Endothelial cell of umbilical vein (primary cell): Measurements from ENCODE around the gene PLEKHA6. TPM values are rescaled to one million over a fixed set of nuclear protein-coding genes. Genes with fewer than 3 reads are reported as not detected.

Experiments used
- BruUV-seq: library from RNA; stranded (reverse); fragments of 400-500 nt; replicated peaks from 2 replicates; lab custom pipeline; 2021; lab: Mats Ljungman, UMichigan
- CTCF ChIA-PET: fragments of 300-600, 350-600 bp; sonication (Branson Sonifier 250); formaldehyde crosslinking; loops from one replicate; lab custom pipeline; 2021; ENCODE audit warnings: antibody characterized with exemption, inconsistent platforms; lab: Charles Lee
- POLR2A ChIA-PET: fragments of 300-600, 350-600 bp; sonication (Branson Sonifier 250); formaldehyde crosslinking; loops from one replicate; lab custom pipeline; 2021; ENCODE audit warnings: antibody characterized with exemption, inconsistent platforms; lab: Charles Lee
- DNase-seq: peaks from one replicate; pipeline ENCODE4 v3.0.0-alpha.2; 2011; ENCODE audit warnings: low read depth, low spot score
- FAIRE-seq: peaks from 2 replicates; lab custom pipeline; 2011; peaks lifted over from hg19 to GRCh38; lab: Jason Lieb, UNC
- H2AFZ ChIP-seq: 2 replicates; pipeline ENCODE4 v1.6.0; 2012; ENCODE audit warnings: low read depth, low read length, control low read depth, inconsistent platforms
- H3K27ac ChIP-seq: 2 replicates; pipeline ENCODE4 v1.5.1; 2011; ENCODE audit warnings: low read depth, mild to moderate bottlenecking, control low read depth, low read length, moderate library complexity; ENCODE audit not compliant: insufficient read depth
- H3K27me3 ChIP-seq, 2 experiments: 2 replicates each; pipeline versions ENCODE4 v1.6.0 to v1.6.1; 2011; ENCODE audit warnings: low read length in 2 of 2, mixed read lengths in 1 of 2; ENCODE audit not compliant: control insufficient read depth in 2 of 2, insufficient read depth in 2 of 2
- H3K36me3 ChIP-seq, 2 experiments: 2 replicates in 1 of 2; 3 replicates in 1 of 2; pipeline ENCODE4 v1.5.1; 2011; ENCODE audit warnings: low read length in 2 of 2, mild to moderate bottlenecking in 1 of 2, moderate library complexity in 1 of 2; ENCODE audit not compliant: control insufficient read depth in 2 of 2, insufficient read depth in 2 of 2; ENCODE audit errors: extremely low read depth in 1 of 2
- H3K4me1 ChIP-seq: 3 replicates; pipeline ENCODE4 v1.5.1; 2011; ENCODE audit warnings: mild to moderate bottlenecking, low read length; ENCODE audit not compliant: control insufficient read depth, insufficient read depth; ENCODE audit errors: extremely low read depth
- H3K4me2 ChIP-seq: 2 replicates; pipeline ENCODE4 v1.6.1; 2011; ENCODE audit warnings: low read length, control low read depth, mixed read lengths; ENCODE audit not compliant: insufficient read depth
- H3K4me3 ChIP-seq, 3 experiments: fragments of 200-600 bp in 1 of 3; sonication (generic), shearing (Covaris generic) in 1 of 3; replicated peaks in 1 of 3; 2 replicates each; pipeline ENCODE4 v1.5.1; 2011 to 2016; ENCODE audit warnings: control low read depth in 3 of 3, low read length in 3 of 3, mild to moderate bottlenecking in 2 of 3, inconsistent platforms in 1 of 3, low read depth in 1 of 3, moderate library complexity in 1 of 3; ENCODE audit not compliant: insufficient read depth in 1 of 3
- H3K79me2 ChIP-seq: 2 replicates; pipeline ENCODE4 v1.6.0; 2012; ENCODE audit warnings: low read length, inconsistent platforms; ENCODE audit not compliant: control insufficient read depth, insufficient read depth
- H3K9ac ChIP-seq: replicated peaks from 2 replicates; pipeline ENCODE3; 2011; ENCODE audit warnings: low read length, control low read depth; ENCODE audit not compliant: insufficient read depth; ENCODE audit errors: extremely low read depth
- H3K9me1 ChIP-seq: replicated peaks from 3 replicates; pipeline ENCODE4 v1.6.0; 2011; ENCODE audit warnings: mild to moderate bottlenecking, low read length; ENCODE audit not compliant: control insufficient read depth, insufficient read depth; ENCODE audit errors: extremely low read depth
- H3K9me3 ChIP-seq: replicated peaks from 2 replicates; pipeline ENCODE4 v1.5.1; 2012; ENCODE audit warnings: low read length, inconsistent platforms; ENCODE audit not compliant: control insufficient read depth, insufficient read depth
- H4K20me1 ChIP-seq: replicated peaks from 2 replicates; pipeline ENCODE3; 2011; ENCODE audit warnings: mild to moderate bottlenecking, low read length; ENCODE audit not compliant: control insufficient read depth, insufficient read depth; ENCODE audit errors: extremely low read depth
- JUN ChIP-seq: IDR thresholded peaks from 2 replicates; pipeline ENCODE4 v1.6.1; 2011; ENCODE audit warnings: borderline replicate concordance, low read depth; ENCODE audit not compliant: insufficient read length, insufficient read depth
- MYC ChIP-seq: IDR thresholded peaks from one replicate; pipeline ENCODE4 v1.6.1; 2011; ENCODE audit warnings: mild to moderate bottlenecking, low read depth, low read length
- POLR2A ChIP-seq: IDR thresholded peaks from 2 replicates; pipeline ENCODE4 v1.6.1; 2012; ENCODE audit warnings: low read depth, mild to moderate bottlenecking, control low read depth, low read length
- POLR2AphosphoS5 ChIP-seq: IDR thresholded peaks from 2 replicates; pipeline ENCODE4 v1.6.1; 2012; ENCODE audit warnings: low read depth, mild to moderate bottlenecking, control low read depth, low read length, moderate library complexity; ENCODE audit not compliant: insufficient read depth
- dilution Hi-C: fragments of 300-500 bp; cut with MboI; formaldehyde crosslinking; loops from one replicate; pipeline ENCODE4 v1.15.0; 2019; ENCODE audit warnings: low sequenced_read_pairs; ENCODE audit not compliant: extremely low pct_ligation_motif_present
- intact Hi-C: fragments of 100-400 bp; cut with micrococcal nuclease; formaldehyde crosslinking; loops from one replicate; pipeline ENCODE4 v1.10.0; 2022
- polyA plus RNA-seq, 4 experiments: library from polyadenylated mRNA; depleted of rRNA in 3 of 4; stranded (reverse) in 3 of 4; unstranded in 1 of 4; fragments of >200 nt; gene quantifications; 2 replicates each; pipeline versions ENCODE4 v1.2.1 to v1.2.3, GENCODE V29; 2011 to 2012; ENCODE audit warnings: missing spikeins in 1 of 4
- total RNA-seq: library from RNA; stranded (reverse); gene quantifications from 2 replicates; pipeline ENCODE4 v1.2.3, GENCODE V29; 2021
- TF ChIP-seq, protein P1 (sequence below), 2 donors: IDR thresholded peaks; 1 replicate in 1 of 2; 2 replicates in 1 of 2; pipeline ENCODE4 v1.5.1; 2011; ENCODE audit warnings: low read length in 2 of 2, mild to moderate bottlenecking in 2 of 2, moderate library complexity in 2 of 2, control low read depth in 1 of 2, inconsistent platforms in 1 of 2, low read depth in 1 of 2; ENCODE audit not compliant: insufficient read depth in 1 of 2; ENCODE audit errors: extremely low read depth in 1 of 2

Gene PLEKHA6
- total and polyA plus RNA-seq, 2 donors (not counting 3 experiments of a cell fraction or from before 2014, with no cell fraction given) = 2.1 to 15.0 TPM

DNA sequence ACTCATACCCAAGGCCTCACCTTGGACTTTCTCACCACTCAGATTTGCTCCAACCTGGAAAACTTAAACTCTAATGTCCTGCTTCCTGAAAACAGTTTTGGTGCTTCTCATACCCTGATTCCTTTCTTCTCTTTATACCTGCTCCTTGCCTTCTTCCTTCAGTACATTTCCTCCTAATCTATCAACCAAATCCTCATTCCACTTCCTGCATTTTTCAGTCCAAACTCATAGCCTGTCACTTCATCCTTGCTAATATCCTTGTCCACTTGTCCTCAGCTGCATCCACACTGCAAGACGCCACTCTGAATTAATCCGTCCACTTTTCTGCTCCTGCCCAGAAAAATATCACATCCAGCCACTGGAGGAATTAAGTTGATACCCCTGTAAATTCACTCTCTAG, 26.0 kb upstream of the PLEKHA6 start:
- FAIRE-seq (no peak), DNase-seq (no peak)
- no peaks in the 10 kb centered on the region for H3K79me2 ChIP-seq
- ChIA-PET CTCF (interaction anchor here (0.9 to 3.1 kb wide), 7 partner anchors 8 to 179 kb away, joined by 3 to 71 read pairs (median 3); partner anchors contain the start of gene GOLT1A), POLR2A (interaction anchor here (1.1 kb wide), 1 partner anchor 13 kb away, joined by 3 read pairs; no protein-coding TSS in a partner anchor)
- no peak overlapping the region for H3K4me2 ChIP-seq
- no peak overlapping the region for H3K9ac ChIP-seq
- no peaks in the 10 kb centered on the region for H3K9me3 ChIP-seq
- no peaks in the 10 kb centered on the region for H3K9me1 ChIP-seq
- no TSS peak for BruUV-seq
- no peak overlapping the region for H2AFZ ChIP-seq
- intact Hi-C loops (no loop called here), dilution Hi-C loops (no loop called here)
- no peak overlapping the region for H3K4me3 ChIP-seq
- no peaks in the 10 kb centered on the region for H4K20me1 ChIP-seq
- TF ChIP-seq JUN (no peak), POLR2AphosphoS5 (no peak), MYC (no peak), POLR2A (no peak)
- TF ChIP-seq, protein P1, sequence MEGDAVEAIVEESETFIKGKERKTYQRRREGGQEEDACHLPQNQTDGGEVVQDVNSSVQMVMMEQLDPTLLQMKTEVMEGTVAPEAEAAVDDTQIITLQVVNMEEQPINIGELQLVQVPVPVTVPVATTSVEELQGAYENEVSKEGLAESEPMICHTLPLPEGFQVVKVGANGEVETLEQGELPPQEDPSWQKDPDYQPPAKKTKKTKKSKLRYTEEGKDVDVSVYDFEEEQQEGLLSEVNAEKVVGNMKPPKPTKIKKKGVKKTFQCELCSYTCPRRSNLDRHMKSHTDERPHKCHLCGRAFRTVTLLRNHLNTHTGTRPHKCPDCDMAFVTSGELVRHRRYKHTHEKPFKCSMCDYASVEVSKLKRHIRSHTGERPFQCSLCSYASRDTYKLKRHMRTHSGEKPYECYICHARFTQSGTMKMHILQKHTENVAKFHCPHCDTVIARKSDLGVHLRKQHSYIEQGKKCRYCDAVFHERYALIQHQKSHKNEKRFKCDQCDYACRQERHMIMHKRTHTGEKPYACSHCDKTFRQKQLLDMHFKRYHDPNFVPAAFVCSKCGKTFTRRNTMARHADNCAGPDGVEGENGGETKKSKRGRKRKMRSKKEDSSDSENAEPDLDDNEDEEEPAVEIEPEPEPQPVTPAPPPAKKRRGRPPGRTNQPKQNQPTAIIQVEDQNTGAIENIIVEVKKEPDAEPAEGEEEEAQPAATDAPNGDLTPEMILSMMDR (IDR thresholded peaks at IDR 0.05; ENCODE audit: extremely low read depth in 1 of 2, insufficient read depth in 1 of 2, low read depth in 1 of 2, low read length in 2 of 2) = no peak
- H3K36me3 ChIP-seq = no peaks in the 10 kb centered on the region
- no peak overlapping the region for H3K27ac ChIP-seq
- peaks cover 9% of the 10 kb centered on the region for H3K4me1 ChIP-seq
- no peaks in the 10 kb centered on the region for H3K27me3 ChIP-seq
